HG02798 (cell line): ENCODE measurements around the gene LEF1.

Experiments
- ATAC-seq: cut with Tn5 transposase; IDR thresholded peaks from one replicate; pipeline ENCODE4 v1.9.1; 2021; ENCODE audit warnings: mild to moderate bottlenecking; ENCODE audit not compliant: unreplicated experiment, poor library complexity

LEF1 gene

GRCh38 chr4:108168671-108169523 is at the start of gene LEF1:
Gene LEF1, minus strand, starts transcription at chr4:108168932. Its CDS starts 1,165 bp downstream, at chr4:108167767.
- ATAC-seq, result peak; percentile 41

DNA sequence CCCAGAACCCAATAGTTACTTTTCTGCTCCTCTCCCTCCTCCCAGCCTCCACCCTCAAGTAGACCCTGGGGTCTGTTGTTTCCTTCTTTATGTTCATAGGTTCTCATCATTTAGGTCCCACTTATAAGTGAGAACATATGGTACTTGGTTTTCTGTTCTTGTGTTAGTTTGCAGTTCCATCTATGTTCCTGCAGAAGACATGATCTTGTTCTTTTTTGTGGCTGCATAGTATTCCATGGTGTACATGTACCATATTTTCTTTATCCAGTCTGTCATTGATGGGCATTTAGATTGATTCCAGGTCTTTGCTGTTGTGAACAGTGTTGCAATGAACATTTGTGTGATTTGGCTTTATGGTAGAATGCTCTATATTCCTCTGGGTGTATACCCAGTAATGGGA is 47.8 kb upstream of the LEF1 start:
- ATAC-seq, result no peak

GRCh38 chr4:108215055-108215454 is 46.3 kb upstream of the LEF1 start:
- ATAC-seq, result no peak

GRCh38 chr4:108213723-108214122 is 45.0 kb upstream of the LEF1 start:
- no peak for ATAC-seq

DNA sequence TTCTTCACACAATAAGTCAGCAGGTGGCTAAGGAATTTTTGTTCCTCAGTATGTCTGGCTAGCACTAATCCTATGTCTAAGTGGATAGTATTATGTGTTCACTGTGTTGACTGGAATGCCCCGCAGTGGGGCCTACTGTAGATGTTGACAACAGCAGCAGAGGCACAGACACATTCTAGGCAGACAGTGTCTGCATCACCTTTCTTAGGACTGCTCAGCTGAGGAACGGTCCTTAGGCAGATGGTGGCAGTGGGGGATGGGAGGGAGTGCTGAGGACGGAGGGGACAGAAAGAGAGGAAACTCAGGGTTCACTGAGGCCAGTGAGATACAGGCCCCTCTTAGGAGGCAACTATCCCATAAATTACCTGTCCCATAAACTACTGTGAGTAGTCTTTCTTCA is 44.6 kb upstream of the LEF1 start:
- ATAC-seq, result no peak

- no peak for ATAC-seq
Measured at GRCh38 chr4:108210989-108211835, 42.5 kb upstream of the LEF1 start.

- no peak for ATAC-seq
Measured at GRCh38 chr4:108209489-108209888, 40.8 kb upstream of the LEF1 start.

DNA sequence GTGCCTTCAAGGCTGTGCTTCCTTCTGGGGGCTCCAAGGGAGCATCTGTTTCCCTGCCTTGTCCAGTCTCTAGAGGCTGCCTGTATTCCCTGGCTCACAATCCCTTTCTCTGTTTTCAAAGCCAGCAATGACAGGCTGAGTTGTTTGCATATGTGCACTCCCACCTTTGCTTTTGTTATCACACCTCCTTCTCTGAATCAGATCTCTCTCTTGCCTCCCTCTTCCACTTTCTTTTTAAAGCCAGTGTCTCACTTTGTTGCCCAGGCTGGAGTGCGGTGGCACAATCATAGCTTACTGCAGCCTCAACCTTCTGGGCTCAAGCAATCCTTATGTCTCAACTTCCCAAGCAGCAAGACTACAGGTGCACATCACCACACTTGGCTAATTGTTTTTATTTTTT is 37.1 kb upstream of the LEF1 start:
- peak; percentile 72 for ATAC-seq

DNA sequence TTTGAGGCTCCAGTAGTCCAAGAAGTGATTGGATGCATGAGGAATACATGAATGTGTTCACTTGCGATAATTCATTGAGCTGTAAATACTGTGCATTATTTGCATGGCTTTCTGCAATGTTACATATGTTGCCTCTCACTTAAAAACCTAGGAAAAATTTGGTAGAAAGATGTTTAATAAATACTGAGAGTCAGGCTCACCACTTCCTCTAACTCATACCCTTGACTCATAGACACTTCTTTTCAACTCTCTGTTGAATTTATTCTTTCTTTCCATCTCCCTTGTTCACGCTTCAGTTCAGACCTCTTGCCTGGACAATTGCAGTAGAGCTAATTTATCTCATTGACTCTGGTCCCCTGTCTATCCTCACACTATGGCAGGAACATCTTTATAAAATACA is 35.8 kb upstream of the LEF1 start:
- ATAC-seq, result no peak

GRCh38 chr4:108203377-108203776 is 34.6 kb upstream of the LEF1 start:
- no peak for ATAC-seq

GRCh38 chr4:108201774-108202173 is 33.0 kb upstream of the LEF1 start:
- no peak for ATAC-seq

GRCh38 chr4:108199881-108200280 is 31.1 kb upstream of the LEF1 start:
- ATAC-seq, result no peak

GRCh38 chr4:108193886-108194672 is 25.3 kb upstream of the LEF1 start:
- ATAC-seq, result no peak

DNA sequence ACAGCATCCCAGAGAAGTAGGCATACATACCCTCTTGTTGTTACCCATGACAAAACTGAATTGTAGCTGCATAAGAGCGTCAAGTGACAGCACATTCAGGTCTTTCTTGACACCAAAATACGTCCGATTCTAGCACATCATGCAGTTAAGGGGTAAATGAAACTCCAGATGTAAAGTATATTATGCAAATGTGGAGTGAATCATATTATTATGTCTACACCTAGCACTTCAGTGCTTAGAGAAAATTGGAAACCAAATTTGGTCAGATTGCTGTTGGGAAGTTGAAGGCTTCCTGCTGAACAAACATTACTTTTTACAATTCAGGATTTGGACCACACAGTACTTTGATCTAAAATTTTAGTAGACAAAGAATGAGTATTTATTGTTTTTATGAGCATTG is 24.2 kb upstream of the LEF1 start:
- ATAC-seq, result no peak

- no peak for ATAC-seq
Measured at GRCh38 chr4:108192056-108192455, 23.3 kb upstream of the LEF1 start.

- ATAC-seq, result peak; percentile 76
Measured at GRCh38 chr4:108191269-108191914, 22.7 kb upstream of the LEF1 start.

DNA sequence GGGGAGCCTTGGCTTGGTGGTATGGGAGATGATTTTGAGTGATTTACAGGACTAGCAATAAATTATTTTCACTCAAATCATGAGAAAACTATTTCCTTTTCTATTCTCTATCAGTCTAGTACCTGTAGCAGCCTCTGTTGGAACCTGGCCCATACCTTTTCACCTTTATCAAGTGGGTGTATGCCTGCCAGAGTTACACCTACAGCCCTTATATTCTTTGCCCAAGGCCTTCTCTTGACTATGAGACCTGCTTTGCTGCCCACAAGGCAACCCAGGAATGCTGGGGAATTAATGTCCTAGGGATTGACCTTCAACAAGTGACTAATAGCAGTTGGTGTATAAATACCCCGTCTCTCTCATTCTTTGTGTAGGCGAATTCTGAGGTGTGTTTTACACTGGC is 20.0 kb upstream of the LEF1 start:
- no peak for ATAC-seq

- no peak for ATAC-seq
Measured at GRCh38 chr4:108185252-108185651, 16.5 kb upstream of the LEF1 start.

- no peak for ATAC-seq
Measured at GRCh38 chr4:108184453-108185049, 15.8 kb upstream of the LEF1 start.

GRCh38 chr4:108181704-108182103 is 13.0 kb upstream of the LEF1 start:
- peak; percentile 67 for ATAC-seq
